ENCODE data around the gene PMM2. TPM values are rescaled to one million over a fixed set of nuclear protein-coding genes. Genes with fewer than 3 reads are reported as not detected.

PMM2 gene
- total and polyA plus RNA-seq, 2 donors from 2014 or later: 21.5 to 39.5 TPM

DNA sequence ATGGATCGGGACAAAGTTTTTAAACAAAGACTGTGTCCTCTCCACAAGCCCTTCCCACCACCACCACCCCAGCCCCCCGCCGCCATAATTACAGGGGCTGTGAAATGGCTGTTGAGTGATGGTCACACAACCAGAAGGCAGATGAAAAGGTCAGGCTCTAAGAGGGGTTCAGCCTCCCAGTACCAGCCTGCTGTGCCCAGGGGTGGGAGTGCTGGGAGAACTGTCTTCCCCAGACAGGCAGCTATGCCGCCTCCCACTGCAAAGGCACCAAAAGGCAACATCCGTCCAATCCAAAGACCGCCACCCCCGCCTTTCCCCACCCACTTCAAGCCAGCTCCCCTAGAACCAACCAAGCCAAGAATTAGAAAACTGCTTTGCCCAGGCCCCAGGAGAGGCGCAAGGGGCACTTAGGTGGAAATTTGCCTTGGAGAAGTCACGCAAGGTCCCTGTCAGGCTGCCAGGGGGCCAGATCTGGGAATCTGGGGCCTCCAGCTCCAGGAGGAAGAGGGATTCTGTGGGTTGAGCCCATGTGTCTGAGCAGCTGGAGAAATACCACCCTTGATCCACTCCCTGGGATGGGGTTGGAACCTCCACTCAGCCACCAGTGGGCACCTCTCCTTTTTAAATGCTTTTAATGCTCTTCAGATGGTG is 56.8 kb downstream of the PMM2 start:
- Histone ChIP-seq H3K36me3 (ENCODE audit: control insufficient read depth in 2 of 3, insufficient read depth in 3 of 3, low read length in 3 of 3) (peaks cover 4 to 16% (median 15%) of the 10 kb centered on the region in 3 donors), H3K4me1 (ENCODE audit: control insufficient read depth in 2 of 3, insufficient read depth in 2 of 3, low read depth in 1 of 3, low read length in 3 of 3) (peaks cover 0 to 9% (median 5%) of the 10 kb centered on the region in 3 donors), H3K27ac (ENCODE audit: low read depth in 2 of 2, low read length in 2 of 2) (peak overlapping the region in 1 of 2 donors; percentile 0), H3K4me3 (ENCODE audit: low read length in 3 of 3) (no peak overlapping the region), H3K27me3 (ENCODE audit: control insufficient read depth, insufficient read depth, low read length) (no peaks in the 10 kb centered on the region), H3K9ac (ENCODE audit: low read length in 3 of 3) (no peak overlapping the region), H3K9me3 (ENCODE audit: control insufficient read depth in 2 of 3, insufficient read depth in 1 of 3, low read length in 3 of 3) (no peaks in the 10 kb centered on the region)
- peak in 2 of 5 donors; percentile 25 to 37 for DNase-seq
- FAIRE-seq: no peak
- intact Hi-C loops (cut with DNase I): no loop called here
- TF ChIP-seq, protein P1, sequence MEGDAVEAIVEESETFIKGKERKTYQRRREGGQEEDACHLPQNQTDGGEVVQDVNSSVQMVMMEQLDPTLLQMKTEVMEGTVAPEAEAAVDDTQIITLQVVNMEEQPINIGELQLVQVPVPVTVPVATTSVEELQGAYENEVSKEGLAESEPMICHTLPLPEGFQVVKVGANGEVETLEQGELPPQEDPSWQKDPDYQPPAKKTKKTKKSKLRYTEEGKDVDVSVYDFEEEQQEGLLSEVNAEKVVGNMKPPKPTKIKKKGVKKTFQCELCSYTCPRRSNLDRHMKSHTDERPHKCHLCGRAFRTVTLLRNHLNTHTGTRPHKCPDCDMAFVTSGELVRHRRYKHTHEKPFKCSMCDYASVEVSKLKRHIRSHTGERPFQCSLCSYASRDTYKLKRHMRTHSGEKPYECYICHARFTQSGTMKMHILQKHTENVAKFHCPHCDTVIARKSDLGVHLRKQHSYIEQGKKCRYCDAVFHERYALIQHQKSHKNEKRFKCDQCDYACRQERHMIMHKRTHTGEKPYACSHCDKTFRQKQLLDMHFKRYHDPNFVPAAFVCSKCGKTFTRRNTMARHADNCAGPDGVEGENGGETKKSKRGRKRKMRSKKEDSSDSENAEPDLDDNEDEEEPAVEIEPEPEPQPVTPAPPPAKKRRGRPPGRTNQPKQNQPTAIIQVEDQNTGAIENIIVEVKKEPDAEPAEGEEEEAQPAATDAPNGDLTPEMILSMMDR (IDR thresholded peaks at IDR 0.05; ENCODE audit: borderline replicate concordance, extremely low read depth, insufficient read depth): no peak

GRCh38 chr16:8855051-8855786 is 57.6 kb downstream of the PMM2 start:
- Histone ChIP-seq H3K27ac (ENCODE audit: low read depth in 2 of 2, low read length in 2 of 2) (peak overlapping the region in 1 of 2 donors; percentile 34), H3K36me3 (ENCODE audit: control insufficient read depth in 2 of 3, insufficient read depth in 3 of 3, low read length in 3 of 3) (peaks cover 0 to 13% (median 11%) of the 10 kb centered on the region in 3 donors), H3K4me1 (ENCODE audit: control insufficient read depth in 2 of 3, insufficient read depth in 2 of 3, low read depth in 1 of 3, low read length in 3 of 3) (peaks cover 0 to 9% (median 7%) of the 10 kb centered on the region in 3 donors), H3K27me3 (ENCODE audit: control insufficient read depth, insufficient read depth, low read length) (no peaks in the 10 kb centered on the region), H3K9me3 (ENCODE audit: control insufficient read depth in 2 of 3, insufficient read depth in 1 of 3, low read length in 3 of 3) (no peaks in the 10 kb centered on the region), H3K9ac (ENCODE audit: low read length in 3 of 3) (no peak overlapping the region), H3K4me3 (ENCODE audit: low read length in 3 of 3) (no peak overlapping the region)
- TF ChIP-seq, protein P1 (IDR thresholded peaks at IDR 0.05; ENCODE audit: borderline replicate concordance, extremely low read depth, insufficient read depth): no peak
- FAIRE-seq: no peak
- intact Hi-C loops (cut with DNase I): no loop called here
- peak in 2 of 5 donors; percentile 31 to 46 for DNase-seq

- peak in 1 of 5 donors; percentile 32 for DNase-seq
- Histone ChIP-seq H3K36me3 (ENCODE audit: control insufficient read depth in 2 of 3, insufficient read depth in 3 of 3, low read length in 3 of 3) (peaks cover 0 to 11% (median 10%) of the 10 kb centered on the region in 3 donors), H3K27ac (ENCODE audit: low read depth in 2 of 2, low read length in 2 of 2) (peak overlapping the region in 1 of 2 donors; percentile 30)
Measured at GRCh38 chr16:8855972-8856371, 58.3 kb downstream of the PMM2 start.

More at GRCh38 chr16:8855972-8856371, 58.3 kb downstream of the PMM2 start:
- H3K9me3 ChIP-seq (ENCODE audit: control insufficient read depth in 2 of 3, insufficient read depth in 1 of 3, low read length in 3 of 3): no peaks in the 10 kb centered on the region
- TF ChIP-seq, protein P1 (IDR thresholded peaks at IDR 0.05; ENCODE audit: borderline replicate concordance, extremely low read depth, insufficient read depth): no peak
- intact Hi-C loops (cut with DNase I): no loop called here
- no peak overlapping the region for H3K9ac ChIP-seq (ENCODE audit: low read length in 3 of 3)
- peaks cover 0 to 11% (median 9%) of the 10 kb centered on the region in 3 donors for H3K4me1 ChIP-seq (ENCODE audit: control insufficient read depth in 2 of 3, insufficient read depth in 2 of 3, low read depth in 1 of 3, low read length in 3 of 3)
- FAIRE-seq: no peak
- H3K27me3 ChIP-seq (ENCODE audit: control insufficient read depth, insufficient read depth, low read length): no peaks in the 10 kb centered on the region
- no peak overlapping the region for H3K4me3 ChIP-seq (ENCODE audit: low read length in 3 of 3)

Measured in kidney (tissue), 14 donors.